Spleen (tissue), 11 donors: ENCODE results near the gene PILRA. TPM values are rescaled to one million over a fixed set of nuclear protein-coding genes. Genes with fewer than 3 reads are reported as not detected.

ENCODE experiments used
- DNase-seq: peaks from one replicate; pipeline ENCODE4 v3.0.0-alpha.2; 2020
- H3K27ac ChIP-seq, 8 donors: fragments of 200-600 bp; sonication (generic) in 7 of 8; 1 replicate in 4 of 8; 2 replicates in 4 of 8; pipeline versions ENCODE4 v1.5.0 to v1.8.0; 2016 to 2021; ENCODE audit warnings: inconsistent platforms in 4 of 8, mild to moderate bottlenecking in 4 of 8, moderate library complexity in 1 of 8
- H3K27me3 ChIP-seq, 7 donors: fragments of 200-600 bp; sonication (generic) in 6 of 7; replicated peaks in 1 of 7; 1 replicate in 4 of 7; 2 replicates in 3 of 7; pipeline versions ENCODE4 v1.5.0 to v1.8.0; 2016 to 2021; ENCODE audit warnings: inconsistent platforms in 3 of 7, mild to moderate bottlenecking in 1 of 7
- H3K36me3 ChIP-seq, 6 donors: fragments of 200-600 bp; sonication (generic) in 5 of 6; 1 replicate in 4 of 6; 2 replicates in 2 of 6; pipeline versions ENCODE4 v1.5.0 to v1.8.0; 2016 to 2021; ENCODE audit warnings: inconsistent platforms in 2 of 6
- H3K4me1 ChIP-seq, 6 donors: fragments of 200-600 bp; sonication (generic) in 5 of 6; 1 replicate in 3 of 6; 2 replicates in 3 of 6; pipeline versions ENCODE4 v1.5.0 to v1.8.0; 2016 to 2021; ENCODE audit warnings: inconsistent platforms in 3 of 6
- H3K4me3 ChIP-seq, 8 donors: fragments of 200-600 bp; sonication (generic) in 7 of 8; 1 replicate in 4 of 8; 2 replicates in 4 of 8; pipeline versions ENCODE4 v1.5.0 to v1.8.0; 2016 to 2021; ENCODE audit warnings: inconsistent platforms in 4 of 8, mild to moderate bottlenecking in 4 of 8, moderate library complexity in 2 of 8
- H3K9me3 ChIP-seq, 8 donors: fragments of 200-600 bp; sonication (generic) in 7 of 8; 1 replicate in 4 of 8; 2 replicates in 4 of 8; pipeline versions ENCODE4 v1.5.0 to v1.8.0; 2016 to 2021; ENCODE audit warnings: inconsistent platforms in 4 of 8
- POLR2A ChIP-seq, 3 donors: fragments of 450-650 bp; IDR thresholded peaks; one replicate each; pipeline ENCODE4 v1.5.1; 2017; ENCODE audit warnings: antibody characterized with exemption in 3 of 3, mild to moderate bottlenecking in 1 of 3
- POLR2AphosphoS5 ChIP-seq, 3 donors: sonication (generic); formaldehyde crosslinking; IDR thresholded peaks; one replicate each; pipeline ENCODE4 v1.5.1; 2017; ENCODE audit warnings: antibody characterized with exemption in 3 of 3
- WGBS, 5 donors: extraction: QIAGEN DNeasy Blood & Tissue Kit in 3 of 5; methylation state at CpG; one replicate each; pipeline versions ENCODE4 v1.1.5 to v1.1.7; 2013 to 2018; 5-methylcytosine and 5-hydroxymethylcytosine counted together
- intact Hi-C: fragments of 100-400 bp; cut with DNase I; formaldehyde crosslinking; loops from one replicate; pipeline ENCODE4 v1.15.0; 2023; ENCODE audit warnings: low total_unique reads
- polyA plus RNA-seq, 3 donors: library from polyadenylated mRNA; stranded (reverse); fragments of 200-250 nt; gene quantifications; one replicate each; pipeline ENCODE4 v1.2.1, GENCODE V29; 2013
- total RNA-seq, 7 donors: library from RNA; depleted of rRNA in 3 of 7; stranded (reverse); fragments of >200 nt in 3 of 7; fragmentation: NEBNext Ultra II Directional in 4 of 7; extraction: Animal tissue kit (Norgen Biotek cat#: 25700) in 4 of 7; gene quantifications; one replicate each; pipeline versions ENCODE4 v1.1.0 to v1.2.1, GENCODE V29; 2016 to 2021
- TF ChIP-seq, protein P1 (sequence below), 11 experiments: fragments of 200-600 bp in 7 of 11; fragments of 450-650 bp in 4 of 11; sonication (generic) in 4 of 11; IDR thresholded peaks in 8 of 11; conservative IDR thresholded peaks in 3 of 11; 1 replicate in 7 of 11; 2 replicates in 4 of 11; pipeline versions ENCODE4 v1.4.0 to v1.8.0; 2016 to 2021; ENCODE audit warnings: antibody characterized with exemption in 11 of 11, inconsistent platforms in 4 of 11, mild to moderate bottlenecking in 1 of 11
- donor health status: healthy with polysubstance abuse.
- donor health status: DM: no; HTN: no; CAD: no; lungs with moderate emphysema.
- donor health status: DM: no; HTN: no; CAD: no.
- donor health status: Bipolar disorder and iron deficiency.
- donor health status: healthy.
- donor health status: DM: no; HTN: no; CAD: no.
- donor health status: DM: yes; HTN: yes; CAD: no.

The PILRA gene
- total and polyA plus RNA-seq, 10 donors: 5.8 to 61.1 (median 25.8) TPM

DNA sequence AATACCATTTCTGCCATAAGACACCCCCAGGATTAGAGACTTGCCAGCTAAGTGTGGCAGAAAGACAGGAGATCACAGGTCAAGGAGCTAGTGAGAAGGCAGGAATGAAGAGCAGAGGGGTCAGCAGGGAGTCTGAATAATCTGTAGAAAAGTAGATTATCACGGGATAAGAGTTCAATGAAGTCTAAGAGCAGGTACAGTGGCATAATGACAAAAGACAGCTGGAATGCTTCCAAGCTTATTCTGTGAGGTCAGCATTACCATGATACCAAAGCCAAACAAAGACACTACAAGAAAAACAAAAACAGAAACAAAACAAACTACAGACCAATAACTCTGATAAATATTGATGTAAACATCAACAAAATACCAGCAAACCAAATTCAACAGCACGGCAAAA lies 20.8 kb downstream of the PILRA start:
- 80 to 90% (median 82%) methylated on average over 2 of the region's 2 CpGs for WGBS, 5 donors
- H3K4me1 ChIP-seq: peaks cover 0 to 59% (median 31%) of the 10 kb centered on the region in 6 donors
- DNase-seq: no peak
- no peaks in the 10 kb centered on the region for H3K9me3 ChIP-seq
- H3K27me3 ChIP-seq: no peaks in the 10 kb centered on the region
- TF ChIP-seq, protein P1, sequence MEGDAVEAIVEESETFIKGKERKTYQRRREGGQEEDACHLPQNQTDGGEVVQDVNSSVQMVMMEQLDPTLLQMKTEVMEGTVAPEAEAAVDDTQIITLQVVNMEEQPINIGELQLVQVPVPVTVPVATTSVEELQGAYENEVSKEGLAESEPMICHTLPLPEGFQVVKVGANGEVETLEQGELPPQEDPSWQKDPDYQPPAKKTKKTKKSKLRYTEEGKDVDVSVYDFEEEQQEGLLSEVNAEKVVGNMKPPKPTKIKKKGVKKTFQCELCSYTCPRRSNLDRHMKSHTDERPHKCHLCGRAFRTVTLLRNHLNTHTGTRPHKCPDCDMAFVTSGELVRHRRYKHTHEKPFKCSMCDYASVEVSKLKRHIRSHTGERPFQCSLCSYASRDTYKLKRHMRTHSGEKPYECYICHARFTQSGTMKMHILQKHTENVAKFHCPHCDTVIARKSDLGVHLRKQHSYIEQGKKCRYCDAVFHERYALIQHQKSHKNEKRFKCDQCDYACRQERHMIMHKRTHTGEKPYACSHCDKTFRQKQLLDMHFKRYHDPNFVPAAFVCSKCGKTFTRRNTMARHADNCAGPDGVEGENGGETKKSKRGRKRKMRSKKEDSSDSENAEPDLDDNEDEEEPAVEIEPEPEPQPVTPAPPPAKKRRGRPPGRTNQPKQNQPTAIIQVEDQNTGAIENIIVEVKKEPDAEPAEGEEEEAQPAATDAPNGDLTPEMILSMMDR (IDR thresholded peaks at IDR 0.05 in 8 of 11, conservative IDR thresholded peaks at IDR 0.05 in 3 of 11): no peak
- TF ChIP-seq POLR2A (IDR thresholded peaks at IDR 0.05): no peak
- TF ChIP-seq POLR2AphosphoS5 (IDR thresholded peaks at IDR 0.05): no peak
- intact Hi-C loops: no loop called here
- peaks cover 0 to 18% (median 0%) of the 10 kb centered on the region in 6 donors for H3K36me3 ChIP-seq
- H3K27ac ChIP-seq: peak overlapping the region in 1 of 8 donors; percentile 41
- H3K4me3 ChIP-seq: no peak overlapping the region

DNA sequence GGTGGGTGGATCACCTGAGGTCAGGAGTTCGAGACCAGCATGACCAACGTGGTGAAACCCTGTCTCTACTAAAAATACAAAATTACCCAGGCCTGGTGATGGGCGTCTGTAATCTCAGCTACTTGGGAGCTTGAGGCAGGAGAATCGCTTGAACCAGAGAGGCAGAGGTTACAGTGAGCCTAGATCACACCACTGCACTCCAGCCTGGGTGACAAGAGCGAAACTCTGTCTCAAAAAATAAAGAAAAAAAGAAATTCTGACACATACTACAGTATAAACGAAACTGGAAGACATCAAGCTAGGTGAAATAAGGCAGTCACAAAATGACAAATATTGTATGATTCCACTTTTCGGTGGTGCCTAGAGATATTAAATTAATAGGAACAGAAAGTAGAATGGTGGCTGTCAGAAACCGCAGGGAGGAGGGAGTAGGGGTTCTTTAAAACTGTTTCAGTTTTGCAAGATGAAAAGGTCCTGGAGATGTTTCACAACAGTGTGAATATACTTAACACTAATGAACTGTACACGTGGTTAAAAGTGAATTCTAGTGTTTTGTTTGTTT lies 23.2 kb downstream of the PILRA start:
- H3K27me3 ChIP-seq: no peaks in the 10 kb centered on the region
- H3K4me3 ChIP-seq: peak overlapping the region in 1 of 8 donors; percentile 0
- peaks cover 0 to 59% (median 31%) of the 10 kb centered on the region in 6 donors for H3K4me1 ChIP-seq
- H3K9me3 ChIP-seq: no peaks in the 10 kb centered on the region
- H3K27ac ChIP-seq: peak overlapping the region; percentile 15 to 86 (median 80)
- TF ChIP-seq POLR2AphosphoS5 (IDR thresholded peaks at IDR 0.05): no peak
- TF ChIP-seq POLR2A (IDR thresholded peaks at IDR 0.05): no peak
- TF ChIP-seq, protein P1 (IDR thresholded peaks at IDR 0.05 in 8 of 11, conservative IDR thresholded peaks at IDR 0.05 in 3 of 11): no peak
- peaks cover 0 to 31% (median 0%) of the 10 kb centered on the region in 6 donors for H3K36me3 ChIP-seq
- DNase-seq: no peak
- intact Hi-C loops: no loop called here
- 40 to 48% (median 43%) methylated on average over 9 of the region's 9 CpGs for WGBS, 5 donors

DNA sequence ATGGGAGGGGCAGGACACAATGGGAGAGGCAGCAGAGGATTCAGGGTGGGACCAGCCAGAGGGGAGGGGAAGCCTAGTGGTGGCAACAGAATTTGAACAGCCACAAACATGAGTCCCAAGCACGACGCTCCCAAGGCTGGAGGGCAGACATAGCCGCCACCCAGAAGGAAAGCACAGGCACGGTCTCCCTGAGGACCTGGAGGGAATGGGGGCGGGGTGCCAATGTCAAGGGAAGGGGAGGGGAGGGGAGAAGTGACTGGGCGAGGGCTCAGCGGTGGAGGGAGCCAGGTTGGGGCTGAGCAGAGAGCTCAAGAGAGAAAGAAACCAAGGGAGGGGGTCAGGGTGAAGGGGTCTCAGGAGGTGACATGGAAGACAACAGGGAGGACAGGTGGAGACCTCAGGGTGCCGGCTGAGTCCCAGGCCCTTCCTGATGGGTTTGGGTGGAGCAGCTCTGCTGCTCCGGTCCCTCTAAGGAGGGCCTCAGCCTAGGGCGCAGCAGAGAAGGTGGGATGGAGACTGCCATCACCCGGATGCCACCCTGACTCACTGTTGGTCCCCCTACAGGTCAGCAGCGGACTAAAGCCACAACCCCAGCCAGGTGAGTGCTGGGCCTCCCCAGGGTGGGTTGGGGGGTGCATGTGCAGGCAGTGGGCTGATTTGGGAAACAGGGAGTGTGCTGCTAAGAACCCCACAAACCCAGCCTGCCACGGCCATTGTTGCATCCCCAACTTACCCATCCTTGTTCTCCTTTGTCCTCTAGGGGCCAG lies 24.2 kb downstream of the PILRA start:
- Histone ChIP-seq H3K27me3 (no peaks in the 10 kb centered on the region), H3K27ac (peak overlapping the region in 5 of 8 donors; percentile 74 to 86 (median 85)), H3K9me3 (no peaks in the 10 kb centered on the region), H3K4me3 (no peak overlapping the region), H3K36me3 (peaks cover 0 to 41% (median 0%) of the 10 kb centered on the region in 6 donors), H3K4me1 (peaks cover 0 to 56% (median 31%) of the 10 kb centered on the region in 6 donors)
- DNase-seq: peak; percentile 79
- WGBS, 5 donors: 64 to 80% (median 74%) methylated on average over 12 to 13 of the region's 13 CpGs
- intact Hi-C loops: no loop called here
- TF ChIP-seq, protein P1 (IDR thresholded peaks at IDR 0.05 in 8 of 11, conservative IDR thresholded peaks at IDR 0.05 in 3 of 11): no peak
- TF ChIP-seq POLR2AphosphoS5 (IDR thresholded peaks at IDR 0.05): no peak
- no peak for TF ChIP-seq POLR2A (IDR thresholded peaks at IDR 0.05)

DNA sequence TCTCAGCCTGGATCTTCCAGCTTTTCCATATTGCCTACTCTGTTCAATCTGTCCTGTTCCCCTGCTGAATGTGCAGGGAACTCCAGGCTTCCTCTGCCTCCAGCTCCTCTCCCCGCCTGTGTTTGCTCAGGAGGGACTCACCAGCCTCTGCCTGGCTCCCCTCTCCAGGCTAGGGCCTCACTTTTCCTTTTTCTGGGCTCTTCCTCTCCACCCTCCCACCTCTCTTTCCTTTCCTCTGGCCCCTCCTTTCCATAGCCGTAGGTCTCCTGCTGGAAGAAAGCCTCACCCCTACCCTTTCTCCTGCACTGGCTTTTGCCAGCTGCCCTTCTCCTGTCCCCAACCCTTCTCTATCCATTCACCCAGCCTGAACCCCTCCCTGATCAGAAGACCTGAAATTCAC lies 25.0 kb downstream of the PILRA start:
- Histone ChIP-seq H3K4me3 (no peak overlapping the region), H3K9me3 (no peaks in the 10 kb centered on the region), H3K27ac (peak overlapping the region in 1 of 8 donors; percentile 86), H3K36me3 (peaks cover 0 to 41% (median 0%) of the 10 kb centered on the region in 6 donors), H3K4me1 (peaks cover 0 to 48% (median 29%) of the 10 kb centered on the region in 6 donors), H3K27me3 (no peaks in the 10 kb centered on the region)
- TF ChIP-seq POLR2AphosphoS5 (IDR thresholded peaks at IDR 0.05) (no peak), POLR2A (IDR thresholded peaks at IDR 0.05) (no peak)
- TF ChIP-seq, protein P1 (IDR thresholded peaks at IDR 0.05 in 8 of 11, conservative IDR thresholded peaks at IDR 0.05 in 3 of 11): no peak
- DNase-seq: no peak
- WGBS, 5 donors: 52 to 85% (median 58%) methylated on average over 2 of the region's 2 CpGs
- intact Hi-C loops: no loop called here
